Effector memory CD4-positive, alpha-beta T cell (primary cell): ENCODE data around the gene SCART1.

ENCODE experiments used
- DNase-seq, 3 donors: peaks; one replicate each; pipeline ENCODE4 v3.0.0-alpha.2; 2020
- H3K27ac ChIP-seq: 2 replicates; pipeline ENCODE4 v1.7.0; 2013; ENCODE audit warnings: mild to moderate bottlenecking, low read length, moderate library complexity; ENCODE audit not compliant: insufficient read depth, poor library complexity, severe bottlenecking
- H3K27me3 ChIP-seq: replicated peaks from 2 replicates; pipeline ENCODE4 v1.7.0; 2013; ENCODE audit warnings: mild to moderate bottlenecking, low read length; ENCODE audit not compliant: insufficient read depth, control insufficient read depth, poor library complexity, severe bottlenecking
- H3K36me3 ChIP-seq: 2 replicates; pipeline ENCODE4 v1.7.0; 2013; ENCODE audit warnings: mild to moderate bottlenecking, low read length, moderate library complexity; ENCODE audit not compliant: control insufficient read depth, insufficient read depth
- H3K4me1 ChIP-seq: 2 replicates; pipeline ENCODE4 v1.7.0; 2013; ENCODE audit warnings: low read length, mild to moderate bottlenecking; ENCODE audit not compliant: control insufficient read depth, insufficient read depth, poor library complexity, severe bottlenecking
- H3K4me3 ChIP-seq: 2 replicates; pipeline ENCODE4 v1.7.0; 2013; ENCODE audit warnings: low read length, low read depth, mild to moderate bottlenecking; ENCODE audit not compliant: insufficient read depth, poor library complexity, severe bottlenecking
- H3K9me3 ChIP-seq: 2 replicates; pipeline ENCODE4 v1.7.0; 2013; ENCODE audit warnings: mild to moderate bottlenecking, low read length, moderate library complexity; ENCODE audit not compliant: control insufficient read depth

Gene SCART1

GRCh38 chr10:133455611-133456031, 1.9 kb downstream of the SCART1 start:
- no peaks in the 10 kb centered on the region for H3K36me3 ChIP-seq

DNA sequence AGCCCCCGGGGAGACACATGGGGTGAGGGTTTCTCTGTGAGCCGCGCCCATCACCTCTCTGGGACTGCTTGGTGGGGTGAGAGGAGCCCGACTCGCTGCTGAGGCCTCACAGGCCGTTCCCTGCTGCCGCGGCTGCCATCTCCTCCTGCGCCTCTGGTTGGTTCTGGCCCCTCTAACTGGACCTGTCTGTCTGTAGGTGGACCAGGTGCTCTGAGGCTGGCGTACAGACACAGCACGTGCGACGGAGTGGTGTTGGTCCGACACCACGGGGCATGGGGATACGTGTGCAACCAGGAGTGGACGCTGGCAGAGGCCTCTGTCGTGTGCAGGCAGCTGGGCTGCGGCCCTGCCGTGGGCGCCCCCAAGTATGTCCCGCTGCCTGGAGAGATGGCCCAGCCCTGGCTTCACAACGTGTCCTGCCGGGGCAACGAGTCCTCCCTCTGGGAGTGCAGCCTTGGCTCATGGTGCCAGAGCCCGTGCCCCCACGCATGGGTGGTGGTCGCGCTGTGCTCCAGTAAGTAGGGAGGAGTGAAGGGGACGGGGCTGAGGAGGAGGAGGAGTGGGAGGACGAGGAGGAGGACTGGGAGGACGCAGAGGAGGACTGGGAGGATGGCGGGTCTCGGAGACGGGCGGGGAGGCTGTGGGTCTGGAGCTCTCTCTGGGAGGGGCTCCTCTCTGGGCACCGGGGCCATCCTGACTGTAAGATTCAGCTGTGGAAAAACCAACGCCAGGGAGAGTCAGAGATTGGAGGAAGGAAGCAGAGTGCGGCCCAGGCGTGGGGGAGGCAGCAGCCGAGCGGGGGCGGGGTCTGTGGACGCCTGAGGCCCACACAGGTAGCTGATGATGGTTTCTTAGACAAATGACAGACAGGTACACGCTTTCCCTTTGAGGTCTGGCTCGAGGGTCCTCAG, 2.6 kb downstream of the SCART1 start:
- no peak for DNase-seq
- Histone ChIP-seq H3K27ac (no peak overlapping the region), H3K36me3 (no peaks in the 10 kb centered on the region), H3K27me3 (no peaks in the 10 kb centered on the region), H3K9me3 (no peaks in the 10 kb centered on the region), H3K4me1 (no peaks in the 10 kb centered on the region), H3K4me3 (no peak overlapping the region)

More at GRCh38 chr10:133455611-133456031, 1.9 kb downstream of the SCART1 start:
- no peak for DNase-seq
- no peaks in the 10 kb centered on the region for H3K9me3 ChIP-seq
- no peak overlapping the region for H3K27ac ChIP-seq
- H3K27me3 ChIP-seq, result no peaks in the 10 kb centered on the region
- H3K4me1 ChIP-seq, result no peaks in the 10 kb centered on the region
- no peak overlapping the region for H3K4me3 ChIP-seq

- Histone ChIP-seq H3K27ac (no peak overlapping the region), H3K4me3 (no peak overlapping the region), H3K9me3 (no peaks in the 10 kb centered on the region), H3K4me1 (no peaks in the 10 kb centered on the region), H3K27me3 (no peaks in the 10 kb centered on the region), H3K36me3 (no peaks in the 10 kb centered on the region)
- no peak for DNase-seq
These were observed 3.5 kb downstream of the SCART1 start for GRCh38 chr10:133457100-133457841.

GRCh38 chr10:133458021-133458709, 4.4 kb downstream of the SCART1 start:
- DNase-seq, result no peak
- H3K4me3 ChIP-seq, result no peak overlapping the region
- no peaks in the 10 kb centered on the region for H3K9me3 ChIP-seq
- H3K36me3 ChIP-seq, result no peaks in the 10 kb centered on the region
- no peaks in the 10 kb centered on the region for H3K4me1 ChIP-seq
- H3K27me3 ChIP-seq, result no peaks in the 10 kb centered on the region
- H3K27ac ChIP-seq, result no peak overlapping the region

- H3K9me3 ChIP-seq, result no peaks in the 10 kb centered on the region
- DNase-seq, result no peak
- H3K27me3 ChIP-seq, result no peaks in the 10 kb centered on the region
- no peak overlapping the region for H3K27ac ChIP-seq
- no peaks in the 10 kb centered on the region for H3K36me3 ChIP-seq
- no peak overlapping the region for H3K4me3 ChIP-seq
- H3K4me1 ChIP-seq, result no peaks in the 10 kb centered on the region
These were observed 5.1 kb downstream of the SCART1 start for GRCh38 chr10:133458710-133459453.

- Histone ChIP-seq H3K4me1 (no peaks in the 10 kb centered on the region), H3K4me3 (no peak overlapping the region), H3K36me3 (no peaks in the 10 kb centered on the region), H3K27me3 (no peaks in the 10 kb centered on the region), H3K9me3 (no peaks in the 10 kb centered on the region), H3K27ac (no peak overlapping the region)
- DNase-seq, result no peak
These were observed 5.9 kb downstream of the SCART1 start for GRCh38 chr10:133459454-133460207.

DNA sequence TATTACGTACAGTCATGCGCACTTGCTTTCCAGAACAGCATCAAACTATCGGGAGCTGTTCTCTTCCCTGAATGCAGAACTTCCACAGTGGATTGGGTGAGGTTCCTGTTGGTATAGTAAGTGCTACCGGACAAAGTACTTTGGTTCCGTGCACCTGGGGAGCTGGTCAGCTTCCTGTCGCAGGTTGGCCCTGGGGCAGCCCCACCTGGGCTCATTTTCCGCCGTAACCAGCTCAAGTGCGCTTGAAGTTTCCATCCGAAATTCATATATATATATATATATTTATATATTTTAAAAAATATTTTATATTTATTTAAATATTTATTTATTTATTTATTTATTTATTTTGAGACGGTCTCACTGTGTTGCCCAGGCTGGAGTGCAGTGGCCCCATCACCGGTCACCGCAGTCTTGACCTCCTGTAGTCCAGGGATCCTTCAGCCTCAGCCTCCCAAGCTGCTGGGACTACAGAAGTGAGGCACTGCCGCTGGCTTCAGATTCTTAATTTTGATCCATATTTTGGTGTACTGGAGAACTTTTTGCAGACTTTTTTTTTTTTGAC, 6.5 kb downstream of the SCART1 start:
- no peak overlapping the region for H3K27ac ChIP-seq
- H3K9me3 ChIP-seq, result no peaks in the 10 kb centered on the region
- peaks cover 2% of the 10 kb centered on the region for H3K4me1 ChIP-seq
- no peaks in the 10 kb centered on the region for H3K27me3 ChIP-seq
- DNase-seq, result no peak
- H3K4me3 ChIP-seq, result no peak overlapping the region
- H3K36me3 ChIP-seq, result no peaks in the 10 kb centered on the region

DNA sequence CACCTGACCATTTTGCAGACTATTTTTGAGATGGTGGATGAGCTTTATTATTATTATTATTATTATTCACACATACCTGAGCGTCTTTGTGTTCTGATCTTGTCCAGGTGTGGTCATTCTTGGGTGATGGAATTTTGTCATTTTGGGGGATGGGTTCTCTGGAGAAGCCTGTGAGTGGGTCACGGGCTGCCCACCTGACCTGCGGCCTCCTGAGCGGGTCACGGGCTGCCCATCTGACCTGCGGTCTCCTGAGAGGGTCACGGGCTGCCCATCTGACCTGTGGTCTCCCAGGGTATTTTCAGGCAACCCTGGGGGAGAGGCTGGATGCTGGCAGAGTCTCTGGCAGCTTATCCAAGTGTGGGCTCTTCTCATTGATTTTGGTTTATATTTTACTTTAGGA, 7.3 kb downstream of the SCART1 start:
- Histone ChIP-seq H3K4me3 (no peak overlapping the region), H3K36me3 (no peaks in the 10 kb centered on the region), H3K9me3 (no peaks in the 10 kb centered on the region), H3K27ac (no peak overlapping the region), H3K27me3 (no peaks in the 10 kb centered on the region), H3K4me1 (peaks cover 2% of the 10 kb centered on the region)
- no peak for DNase-seq

DNA sequence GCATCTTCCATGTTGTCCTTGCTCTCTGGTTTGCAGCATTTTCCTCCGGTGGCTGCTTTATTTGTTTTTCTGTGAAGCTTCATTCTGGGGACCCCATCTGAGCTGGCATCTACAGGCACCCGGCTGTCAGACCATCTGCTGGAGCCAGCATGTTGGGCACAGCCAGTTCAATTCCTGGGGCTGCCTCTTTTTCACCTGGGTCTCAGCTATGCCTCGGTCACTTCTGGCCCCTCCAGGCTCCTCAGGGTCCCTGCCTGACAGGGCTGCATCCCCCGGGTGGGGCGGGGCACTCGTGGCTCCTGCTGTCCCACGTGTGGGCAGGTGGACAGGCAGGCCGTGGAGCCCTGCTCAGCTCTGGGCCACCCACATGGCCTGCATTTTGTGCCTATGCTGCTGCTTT, 8.1 kb downstream of the SCART1 start:
- no peaks in the 10 kb centered on the region for H3K27me3 ChIP-seq
- H3K9me3 ChIP-seq, result no peaks in the 10 kb centered on the region
- H3K36me3 ChIP-seq, result no peaks in the 10 kb centered on the region
- DNase-seq, result no peak
- H3K27ac ChIP-seq, result no peak overlapping the region
- no peak overlapping the region for H3K4me3 ChIP-seq
- peaks cover 2% of the 10 kb centered on the region for H3K4me1 ChIP-seq
